BE2C (cell line): Measurements from ENCODE around the gene PAGE5. TPM values are rescaled to one million over a fixed set of nuclear protein-coding genes. Genes with fewer than 3 reads are reported as not detected.

Experiments used
- DNase-seq: peaks from one replicate; pipeline ENCODE4 v3.0.0-alpha.2; 2020
- H3K27me3 ChIP-seq: fragments of 250-450 bp; sonication (Bioruptor Pico); 2 replicates; pipeline ENCODE4 v1.5.1; 2020; ENCODE audit warnings: mild to moderate bottlenecking
- H3K36me3 ChIP-seq: fragments of 250-450 bp; sonication (Bioruptor Pico); 2 replicates; pipeline ENCODE4 v1.5.1; 2020; ENCODE audit warnings: mild to moderate bottlenecking
- H3K4me1 ChIP-seq: fragments of 250-450 bp; sonication (Bioruptor Pico); 2 replicates; pipeline ENCODE4 v1.5.1; 2020
- H3K4me3 ChIP-seq: 2 replicates; pipeline ENCODE4 v1.5.1; 2011; ENCODE audit warnings: low read depth, low read length
- H3K9me3 ChIP-seq: fragments of 250-450 bp; sonication (Bioruptor Pico); 2 replicates; pipeline ENCODE4 v1.5.1; 2020
- polyA plus RNA-seq: library from polyadenylated mRNA; unstranded; fragments of >200 nt; gene quantifications from one replicate; pipeline ENCODE4 v1.2.1, GENCODE V29; 2012; ENCODE audit warnings: low read depth, missing spikeins; ENCODE audit not compliant: insufficient read length, insufficient read depth
- TF ChIP-seq, protein P1 (sequence below): IDR thresholded peaks from 2 replicates; pipeline ENCODE4 v1.5.1; 2012; ENCODE audit warnings: mild to moderate bottlenecking, low read depth, low read length

Gene PAGE5, protein sequence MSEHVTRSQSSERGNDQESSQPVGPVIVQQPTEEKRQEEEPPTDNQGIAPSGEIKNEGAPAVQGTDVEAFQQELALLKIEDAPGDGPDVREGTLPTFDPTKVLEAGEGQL
- 1.6 TPM for polyA plus RNA-seq

GRCh38 chrX:55220119-55220794 lies at the start of gene PAGE5:
PAGE5 (plus strand) TSS chrX:55220346; CDS start chrX:55221383, 1,037 bp downstream.
- Histone ChIP-seq H3K4me3 (no peak within 1 kb of the TSS), H3K27me3 (no peaks in the 10 kb centered on the region), H3K4me1 (no peaks in the 10 kb centered on the region), H3K36me3 (no peaks in the 10 kb centered on the region), H3K9me3 (no peaks in the 10 kb centered on the region)
- no peak for DNase-seq
- TF ChIP-seq, protein P1, sequence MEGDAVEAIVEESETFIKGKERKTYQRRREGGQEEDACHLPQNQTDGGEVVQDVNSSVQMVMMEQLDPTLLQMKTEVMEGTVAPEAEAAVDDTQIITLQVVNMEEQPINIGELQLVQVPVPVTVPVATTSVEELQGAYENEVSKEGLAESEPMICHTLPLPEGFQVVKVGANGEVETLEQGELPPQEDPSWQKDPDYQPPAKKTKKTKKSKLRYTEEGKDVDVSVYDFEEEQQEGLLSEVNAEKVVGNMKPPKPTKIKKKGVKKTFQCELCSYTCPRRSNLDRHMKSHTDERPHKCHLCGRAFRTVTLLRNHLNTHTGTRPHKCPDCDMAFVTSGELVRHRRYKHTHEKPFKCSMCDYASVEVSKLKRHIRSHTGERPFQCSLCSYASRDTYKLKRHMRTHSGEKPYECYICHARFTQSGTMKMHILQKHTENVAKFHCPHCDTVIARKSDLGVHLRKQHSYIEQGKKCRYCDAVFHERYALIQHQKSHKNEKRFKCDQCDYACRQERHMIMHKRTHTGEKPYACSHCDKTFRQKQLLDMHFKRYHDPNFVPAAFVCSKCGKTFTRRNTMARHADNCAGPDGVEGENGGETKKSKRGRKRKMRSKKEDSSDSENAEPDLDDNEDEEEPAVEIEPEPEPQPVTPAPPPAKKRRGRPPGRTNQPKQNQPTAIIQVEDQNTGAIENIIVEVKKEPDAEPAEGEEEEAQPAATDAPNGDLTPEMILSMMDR = no peak

- Histone ChIP-seq H3K27me3 (no peaks in the 10 kb centered on the region), H3K4me3 (no peak overlapping the region), H3K9me3 (no peaks in the 10 kb centered on the region), H3K36me3 (no peaks in the 10 kb centered on the region), H3K4me1 (no peaks in the 10 kb centered on the region)
- TF ChIP-seq, protein P1 = no peak
- DNase-seq = no peak
Measured at GRCh38 chrX:55187281-55187680, 32.9 kb upstream of the PAGE5 start.

DNA sequence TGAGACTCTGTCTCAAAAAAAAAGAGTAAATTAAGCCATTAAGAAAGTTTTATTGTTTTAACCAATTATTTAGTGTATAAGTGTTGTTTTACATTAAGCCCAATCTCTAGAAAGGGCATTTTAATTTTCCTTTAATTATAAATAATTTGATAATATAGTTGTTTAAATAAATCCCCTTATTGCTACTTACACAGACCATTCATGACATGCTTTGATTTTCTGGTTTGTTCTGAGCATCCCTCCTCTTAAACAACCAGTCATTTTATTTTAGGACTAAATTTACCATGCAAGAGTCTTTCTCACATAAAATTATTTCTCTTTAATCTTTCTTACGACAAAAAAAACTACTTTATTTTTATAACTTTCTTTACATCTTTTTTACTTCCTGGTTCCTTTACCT lies 23.5 kb upstream of the PAGE5 start:
- Histone ChIP-seq H3K27me3 (no peaks in the 10 kb centered on the region), H3K4me3 (no peak overlapping the region), H3K9me3 (no peaks in the 10 kb centered on the region), H3K36me3 (no peaks in the 10 kb centered on the region), H3K4me1 (no peaks in the 10 kb centered on the region)
- DNase-seq = no peak
- TF ChIP-seq, protein P1 = no peak

DNA sequence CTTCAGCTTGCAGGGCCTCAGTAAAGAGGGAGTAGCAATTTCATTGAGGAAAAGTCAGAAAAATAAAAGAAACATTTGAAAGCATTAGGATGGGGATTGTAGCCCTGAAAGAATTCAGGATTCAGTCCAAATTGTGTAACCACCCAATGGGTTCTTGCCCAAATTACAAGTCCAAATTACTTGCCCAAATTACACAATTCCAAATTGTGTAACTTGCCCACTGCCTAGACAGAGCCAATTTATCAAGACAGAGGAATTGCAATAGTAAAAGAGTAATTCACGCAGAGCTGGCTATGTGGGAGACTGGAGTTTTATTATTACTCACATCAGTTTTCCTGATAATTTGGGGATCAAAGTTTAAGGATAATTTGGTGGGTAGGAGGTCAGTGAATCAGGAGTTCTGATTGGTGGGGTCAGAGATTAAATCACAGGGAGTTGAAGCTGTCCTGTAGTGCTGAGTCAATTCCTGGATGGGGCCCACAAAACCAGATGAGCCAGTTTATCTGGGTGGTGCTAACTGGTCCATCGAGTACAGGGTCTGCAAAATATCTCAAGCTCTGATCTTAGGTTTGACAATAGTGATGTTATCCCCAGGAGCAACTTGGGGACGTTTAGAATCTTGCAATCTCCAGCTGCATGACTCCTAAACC lies 18.1 kb upstream of the PAGE5 start:
- no peak for DNase-seq

DNA sequence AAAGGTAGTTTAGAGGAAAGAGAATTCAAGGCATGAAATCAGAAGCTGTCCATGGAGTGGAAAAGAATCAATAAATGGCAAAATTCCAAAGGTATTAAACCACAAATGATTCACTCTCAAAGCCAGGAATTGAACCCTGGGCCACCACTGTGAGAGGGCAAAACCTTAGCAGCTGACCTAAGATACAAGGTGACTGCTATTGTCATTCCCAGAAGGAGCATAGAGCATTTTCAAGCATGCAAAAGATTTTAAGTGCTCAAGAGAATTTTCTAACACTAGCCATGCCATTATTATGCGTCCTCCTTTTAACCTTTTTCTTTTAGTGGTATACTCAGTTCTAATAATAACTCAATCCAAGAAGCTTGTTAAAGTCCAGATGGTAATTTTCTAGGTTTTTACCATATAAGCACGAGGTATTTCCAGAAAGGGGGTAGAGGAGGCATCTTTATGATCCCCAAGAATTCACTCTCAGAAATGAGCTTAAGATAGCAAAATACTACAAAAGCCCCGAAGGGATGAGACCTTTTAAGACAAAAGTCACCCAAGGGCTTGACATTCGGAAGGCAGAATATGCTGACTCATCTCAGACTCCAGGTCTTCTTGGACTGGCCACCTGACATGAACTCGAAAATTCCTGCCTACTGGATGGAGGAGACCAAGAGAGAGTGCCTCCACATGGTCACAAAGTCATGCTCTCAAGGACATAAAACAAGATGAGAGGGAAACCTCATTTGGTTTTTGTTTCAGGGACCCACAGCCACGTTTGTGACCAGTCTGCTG lies 13.8 kb upstream of the PAGE5 start:
- Histone ChIP-seq H3K4me1 (no peaks in the 10 kb centered on the region), H3K4me3 (no peak overlapping the region), H3K9me3 (no peaks in the 10 kb centered on the region), H3K27me3 (no peaks in the 10 kb centered on the region), H3K36me3 (no peaks in the 10 kb centered on the region)
- DNase-seq = no peak
- TF ChIP-seq, protein P1 = no peak

More for the DNA sequence above, 18.1 kb upstream of the PAGE5 start:
- no peaks in the 10 kb centered on the region for H3K36me3 ChIP-seq
- H3K27me3 ChIP-seq = no peaks in the 10 kb centered on the region
- no peaks in the 10 kb centered on the region for H3K9me3 ChIP-seq
- H3K4me3 ChIP-seq = no peak overlapping the region
- TF ChIP-seq, protein P1 = no peak
- no peaks in the 10 kb centered on the region for H3K4me1 ChIP-seq
